HepG2 (cell line): ENCODE results near the gene GKN1. TPM values are rescaled to one million over a fixed set of nuclear protein-coding genes. Genes with fewer than 3 reads are reported as not detected.

ENCODE experiments used
- ATAC-seq: fragments of 200-7000 bp; cut with Tn5 transposase; 3 replicates; pipeline ENCODE4 v1.9.1; 2020; ENCODE audit warnings: mild to moderate bottlenecking, moderate library complexity
- BruUV-seq: library from RNA; stranded (reverse); fragments of 400-500 nt; replicated peaks from 2 replicates; lab custom pipeline; 2021; lab: Mats Ljungman, UMichigan
- CTCF ChIA-PET: fragments of 300-600 bp; formaldehyde crosslinking; extraction: SDS; loops from one replicate; lab custom pipeline; 2021; ENCODE audit warnings: low total read pairs, inconsistent platforms, low intra/inter-chr PET ratio; lab: Yijun Ruan, JAX
- POLR2A ChIA-PET: fragments of 350-600 bp; sonication (Branson Sonifier 250); formaldehyde crosslinking; loops from one replicate; lab custom pipeline; 2020; ENCODE audit warnings: antibody characterized with exemption, inconsistent platforms; lab: Yijun Ruan, JAX
- DNase-seq: peaks from one replicate; pipeline ENCODE4 v3.0.0-alpha.2; 2015; ENCODE audit warnings: low spot score
- FAIRE-seq: peaks from 3 replicates; lab custom pipeline; 2011; peaks lifted over from hg19 to GRCh38; lab: Jason Lieb, UNC
- H2AFZ ChIP-seq: one replicate; pipeline ENCODE4 v1.6.1; 2011; ENCODE audit warnings: low read length, inconsistent platforms
- H3K27ac ChIP-seq: fragments of 300-600 bp; 3 replicates; pipeline ENCODE4 v1.8.0; 2011; ENCODE audit warnings: mixed run types, mild to moderate bottlenecking, mixed read lengths, low read length, inconsistent platforms; ENCODE audit not compliant: insufficient read depth; ENCODE audit errors: extremely low read length
- H3K27me3 ChIP-seq, 2 experiments: fragments of 200-600 bp in 1 of 2; 2 replicates in 1 of 2; 3 replicates in 1 of 2; pipeline versions ENCODE4 v1.6.0 to v1.8.0; 2011; ENCODE audit warnings: low read length in 2 of 2, mild to moderate bottlenecking in 2 of 2, moderate library complexity in 2 of 2, inconsistent platforms in 1 of 2; ENCODE audit not compliant: insufficient read depth in 2 of 2, control insufficient read depth in 1 of 2
- H3K36me3 ChIP-seq, 2 experiments: fragments of 200-600 bp in 1 of 2; replicated peaks in 1 of 2; 2 replicates in 1 of 2; 3 replicates in 1 of 2; pipeline versions ENCODE4 v1.5.1 to v1.8.0; 2011; ENCODE audit warnings: low read length in 2 of 2, inconsistent platforms in 1 of 2; ENCODE audit not compliant: insufficient read depth in 2 of 2, control insufficient read depth in 1 of 2
- H3K4me1 ChIP-seq: 2 replicates; pipeline ENCODE4 v1.5.1; 2012; ENCODE audit warnings: low read length, inconsistent platforms; ENCODE audit not compliant: insufficient read depth
- H3K4me2 ChIP-seq: 2 replicates; pipeline ENCODE4 v1.6.0; 2011; ENCODE audit warnings: low read depth, low read length, inconsistent platforms
- H3K4me3 ChIP-seq, 3 experiments: fragments of 200-600 bp in 1 of 3; sonication (generic), shearing (Covaris generic) in 1 of 3; replicated peaks in 1 of 3; 2 replicates each; pipeline ENCODE4 v1.5.1; 2011 to 2016; ENCODE audit warnings: low read length in 3 of 3, inconsistent platforms in 2 of 3, low read depth in 2 of 3, mild to moderate bottlenecking in 2 of 3, control low read depth in 1 of 3, mixed read lengths in 1 of 3; ENCODE audit not compliant: insufficient read depth in 1 of 3
- H3K79me2 ChIP-seq: one replicate; pipeline ENCODE4 v1.6.1; 2011; ENCODE audit warnings: low read length, inconsistent platforms; ENCODE audit not compliant: insufficient read depth
- H3K9ac ChIP-seq: 2 replicates; pipeline ENCODE4 v1.6.0; 2011; ENCODE audit warnings: mild to moderate bottlenecking, low read depth, low read length, inconsistent platforms; ENCODE audit not compliant: insufficient read depth
- H3K9me3 ChIP-seq: 2 replicates; pipeline ENCODE4 v1.5.1; 2012; ENCODE audit warnings: mild to moderate bottlenecking, low read length
- H4K20me1 ChIP-seq: 2 replicates; pipeline ENCODE4 v1.6.0; 2011; ENCODE audit warnings: inconsistent platforms, mild to moderate bottlenecking, low read length, moderate library complexity; ENCODE audit not compliant: insufficient read depth
- ATF1 ChIP-seq: IDR thresholded peaks from 2 replicates; pipeline ENCODE4 v1.6.1; 2016; ENCODE audit warnings: mild to moderate bottlenecking, control low read depth
- KAT2B ChIP-seq: fragments of 150-350 bp; IDR thresholded peaks from 2 replicates; pipeline ENCODE4 v1.6.1; 2014; ENCODE audit warnings: low read depth, low read length, borderline replicate concordance
- MZF1 ChIP-seq: sonication (generic); formaldehyde crosslinking; IDR thresholded peaks from 2 replicates; pipeline ENCODE4 v1.8.1; 2023; ENCODE audit warnings: mild to moderate bottlenecking, missing genetic modification reagents, borderline replicate concordance
- NFKBIZ ChIP-seq: IDR thresholded peaks from 2 replicates; pipeline ENCODE4 v1.6.1; 2018; ENCODE audit warnings: missing genetic modification reagents, missing compliant biosample characterization
- RBM39 ChIP-seq: fragments of 200-400 bp; formaldehyde crosslinking; IDR thresholded peaks from one replicate; pipeline ENCODE4 v1.6.1; 2018; ENCODE audit warnings: antibody characterized with exemption, mild to moderate bottlenecking, low read depth, low read length; ENCODE audit not compliant: poor library complexity, severe bottlenecking
- STAT5B ChIP-seq: sonication (generic); formaldehyde crosslinking; IDR thresholded peaks from 2 replicates; pipeline ENCODE4 v1.4.0; 2020; ENCODE audit warnings: missing genetic modification reagents
- TBX3 ChIP-seq: fragments of 450-650 bp; IDR thresholded peaks from 2 replicates; pipeline ENCODE4 v1.6.1; 2017; ENCODE audit warnings: antibody characterized with exemption, mild to moderate bottlenecking, inconsistent platforms, borderline replicate concordance
- TMF1 ChIP-seq: sonication (generic); formaldehyde crosslinking; IDR thresholded peaks from 2 replicates; pipeline ENCODE4 v1.8.1; 2022; ENCODE audit warnings: low read depth, missing genetic modification reagents
- ZNF160 ChIP-seq: sonication (generic); formaldehyde crosslinking; IDR thresholded peaks from 2 replicates; pipeline ENCODE4 v1.8.0; 2022; ENCODE audit warnings: mild to moderate bottlenecking, inconsistent platforms, missing genetic modification reagents
- ZNF678 ChIP-seq: sonication (generic); formaldehyde crosslinking; IDR thresholded peaks from 2 replicates; pipeline ENCODE4 v1.4.0; 2020; ENCODE audit warnings: mild to moderate bottlenecking, missing genetic modification reagents
- WGBS: methylation state at CpG from one replicate; pipeline ENCODE4 v1.1.6; 2017; ENCODE audit warnings: low lambda C conversion rate; 5-methylcytosine and 5-hydroxymethylcytosine counted together
- in situ Hi-C: cut with HindIII; loops from 2 replicates; pipeline ENCODE4 v1.10.0; 2017; ENCODE audit warnings: low pct_unique_long_range_greater_than_20kb; ENCODE audit not compliant: extremely low pct_ligation_motif_present
- intact Hi-C: fragments of 100-400 bp; cut with micrococcal nuclease; formaldehyde crosslinking; loops from one replicate; pipeline ENCODE4 v1.10.0; 2022; ENCODE audit not compliant: unreplicated experiment
- polyA plus RNA-seq, 8 experiments: library from polyadenylated mRNA; depleted of rRNA in 3 of 8; stranded (reverse) in 7 of 8; unstranded in 1 of 8; fragments of >200 nt; fragmentation: Illumina TruSeq in 4 of 8; extraction: Trizol in 4 of 8; gene quantifications; 2 replicates each; pipeline versions ENCODE4 v1.2.1 to v1.2.3, GENCODE V29; 2011 to 2016; ENCODE audit warnings: low read depth in 4 of 8, missing spikeins in 1 of 8, mixed read lengths in 1 of 8; ENCODE audit not compliant: insufficient read depth in 1 of 8
- total RNA-seq, 5 experiments: library from RNA; depleted of rRNA; stranded (reverse); fragments of >200 nt; fragmentation: Illumina TruSeq; extraction: Trizol; gene quantifications; 2 replicates each; pipeline ENCODE4 v1.2.3, GENCODE V29; 2016; ENCODE audit warnings: low read depth in 1 of 5
- TF ChIP-seq, protein P1 (sequence below): sonication (generic); formaldehyde crosslinking; IDR thresholded peaks from 2 replicates; pipeline ENCODE4 v1.4.0; 2020; ENCODE audit warnings: mild to moderate bottlenecking, missing genetic modification reagents, borderline replicate concordance
- TF ChIP-seq, protein P2 (sequence below): sonication (generic); formaldehyde crosslinking; IDR thresholded peaks from 2 replicates; pipeline ENCODE4 v1.9.0; 2021; ENCODE audit warnings: mild to moderate bottlenecking, missing genetic modification reagents

The GKN1 gene
- total and polyA plus RNA-seq, 2 of the 13 experiments (the other 11 are each of a cell fraction or from before 2014, with no cell fraction given): not detected

DNA sequence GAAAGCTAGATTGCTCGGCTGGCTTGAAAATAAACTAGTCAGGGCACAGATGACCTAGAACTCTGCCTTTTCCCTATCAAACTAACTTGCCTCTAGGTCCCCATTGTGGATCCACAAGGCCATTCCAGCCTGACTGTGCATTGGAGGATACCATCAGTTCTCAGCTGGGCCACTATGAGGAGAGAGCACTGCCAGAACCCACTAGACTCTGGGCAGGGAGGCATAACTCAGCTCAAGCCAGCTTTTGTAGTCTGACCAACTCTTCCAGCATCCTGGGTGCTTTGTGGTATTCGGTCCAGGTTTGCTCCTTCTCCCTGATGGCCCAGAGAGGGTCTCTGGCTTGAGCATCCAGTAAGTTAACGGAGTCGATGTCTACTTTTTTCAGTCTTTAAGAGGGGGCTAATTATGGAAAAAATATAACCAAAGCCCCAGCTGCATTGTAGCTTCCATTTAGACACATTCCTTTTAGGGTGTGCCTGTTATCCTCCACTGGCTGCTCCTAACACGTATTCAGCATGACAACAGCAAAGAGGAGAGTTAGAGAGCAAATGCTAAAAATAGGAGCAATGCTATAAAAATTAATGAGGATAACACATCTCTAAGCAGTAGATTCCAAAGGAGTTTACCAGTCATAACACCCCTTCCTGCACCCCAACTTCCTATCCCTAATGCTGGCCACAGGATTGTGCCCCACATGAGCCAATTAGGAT is 36.9 kb upstream of the GKN1 start (continued):
- no peak for TF ChIP-seq STAT5B (CRISPR knock-in tag)
- TF ChIP-seq, protein P1, sequence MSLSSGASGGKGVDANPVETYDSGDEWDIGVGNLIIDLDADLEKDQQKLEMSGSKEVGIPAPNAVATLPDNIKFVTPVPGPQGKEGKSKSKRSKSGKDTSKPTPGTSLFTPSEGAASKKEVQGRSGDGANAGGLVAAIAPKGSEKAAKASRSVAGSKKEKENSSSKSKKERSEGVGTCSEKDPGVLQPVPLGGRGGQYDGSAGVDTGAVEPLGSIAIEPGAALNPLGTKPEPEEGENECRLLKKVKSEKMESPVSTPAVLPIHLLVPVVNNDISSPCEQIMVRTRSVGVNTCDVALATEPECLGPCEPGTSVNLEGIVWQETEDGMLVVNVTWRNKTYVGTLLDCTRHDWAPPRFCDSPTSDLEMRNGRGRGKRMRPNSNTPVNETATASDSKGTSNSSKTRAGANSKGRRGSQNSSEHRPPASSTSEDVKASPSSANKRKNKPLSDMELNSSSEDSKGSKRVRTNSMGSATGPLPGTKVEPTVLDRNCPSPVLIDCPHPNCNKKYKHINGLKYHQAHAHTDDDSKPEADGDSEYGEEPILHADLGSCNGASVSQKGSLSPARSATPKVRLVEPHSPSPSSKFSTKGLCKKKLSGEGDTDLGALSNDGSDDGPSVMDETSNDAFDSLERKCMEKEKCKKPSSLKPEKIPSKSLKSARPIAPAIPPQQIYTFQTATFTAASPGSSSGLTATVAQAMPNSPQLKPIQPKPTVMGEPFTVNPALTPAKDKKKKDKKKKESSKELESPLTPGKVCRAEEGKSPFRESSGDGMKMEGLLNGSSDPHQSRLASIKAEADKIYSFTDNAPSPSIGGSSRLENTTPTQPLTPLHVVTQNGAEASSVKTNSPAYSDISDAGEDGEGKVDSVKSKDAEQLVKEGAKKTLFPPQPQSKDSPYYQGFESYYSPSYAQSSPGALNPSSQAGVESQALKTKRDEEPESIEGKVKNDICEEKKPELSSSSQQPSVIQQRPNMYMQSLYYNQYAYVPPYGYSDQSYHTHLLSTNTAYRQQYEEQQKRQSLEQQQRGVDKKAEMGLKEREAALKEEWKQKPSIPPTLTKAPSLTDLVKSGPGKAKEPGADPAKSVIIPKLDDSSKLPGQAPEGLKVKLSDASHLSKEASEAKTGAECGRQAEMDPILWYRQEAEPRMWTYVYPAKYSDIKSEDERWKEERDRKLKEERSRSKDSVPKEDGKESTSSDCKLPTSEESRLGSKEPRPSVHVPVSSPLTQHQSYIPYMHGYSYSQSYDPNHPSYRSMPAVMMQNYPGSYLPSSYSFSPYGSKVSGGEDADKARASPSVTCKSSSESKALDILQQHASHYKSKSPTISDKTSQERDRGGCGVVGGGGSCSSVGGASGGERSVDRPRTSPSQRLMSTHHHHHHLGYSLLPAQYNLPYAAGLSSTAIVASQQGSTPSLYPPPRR (CRISPR knock-in tag): no peak
- no peak for TF ChIP-seq ZNF678
- TF ChIP-seq NFKBIZ (CRISPR knock-in tag): no peak
- no peak for TF ChIP-seq TMF1

DNA sequence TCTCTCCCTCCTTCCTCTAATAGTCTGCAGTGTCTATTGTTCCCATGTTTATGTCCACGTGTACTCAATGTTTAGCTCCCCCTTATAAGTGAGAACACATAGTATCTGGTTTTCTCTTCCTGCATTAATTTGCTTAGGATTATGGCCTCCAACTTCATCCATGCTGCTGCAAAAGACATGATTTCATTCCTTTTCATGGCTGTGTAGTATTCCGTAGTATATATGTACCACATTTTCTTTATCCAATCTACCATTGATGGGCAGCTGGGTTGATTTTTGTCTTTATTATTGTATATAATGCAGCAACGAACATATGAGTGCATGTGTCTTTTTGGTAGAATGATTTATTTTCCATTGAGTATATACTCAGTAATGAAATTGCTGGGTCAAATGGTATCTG is 35.5 kb upstream of the GKN1 start:
- BruUV-seq: no TSS peak
- FAIRE-seq (no peak), DNase-seq (no peak), ATAC-seq (no peak)
- CTCF ChIA-PET: no interaction called here
- H3K9ac ChIP-seq: no peak overlapping the region
- no peak overlapping the region for H3K4me2 ChIP-seq
- WGBS: 27% methylated on average over 3 of the region's 3 CpGs
- no peaks in the 10 kb centered on the region for H4K20me1 ChIP-seq
- no peak overlapping the region for H3K27ac ChIP-seq
- 0 out of 2 replicates have a peak, but pooled peaks cover 4% of the 10 kb centered on the region for H3K9me3 ChIP-seq
- POLR2A ChIA-PET: no interaction called here
- H3K79me2 ChIP-seq: no peaks in the 10 kb centered on the region
- no peaks in the 10 kb centered on the region for H3K36me3 ChIP-seq
- in situ Hi-C loops (no loop called here), intact Hi-C loops (no loop called here)
- peaks cover 0 to 24% of the 10 kb centered on the region in 2 experiments; a peak in 2 of 5 replicates for H3K27me3 ChIP-seq
- peaks cover 8% of the 10 kb centered on the region for H3K4me1 ChIP-seq
- no peak overlapping the region for H2AFZ ChIP-seq
- H3K4me3 ChIP-seq: no peak overlapping the region
- TF ChIP-seq ATF1 (no peak), RBM39 (no peak), ZNF160 (CRISPR knock-in tag) (no peak), MZF1 (CRISPR knock-in tag) (no peak), TBX3 (no peak), KAT2B (no peak)
- TF ChIP-seq, protein P2, sequence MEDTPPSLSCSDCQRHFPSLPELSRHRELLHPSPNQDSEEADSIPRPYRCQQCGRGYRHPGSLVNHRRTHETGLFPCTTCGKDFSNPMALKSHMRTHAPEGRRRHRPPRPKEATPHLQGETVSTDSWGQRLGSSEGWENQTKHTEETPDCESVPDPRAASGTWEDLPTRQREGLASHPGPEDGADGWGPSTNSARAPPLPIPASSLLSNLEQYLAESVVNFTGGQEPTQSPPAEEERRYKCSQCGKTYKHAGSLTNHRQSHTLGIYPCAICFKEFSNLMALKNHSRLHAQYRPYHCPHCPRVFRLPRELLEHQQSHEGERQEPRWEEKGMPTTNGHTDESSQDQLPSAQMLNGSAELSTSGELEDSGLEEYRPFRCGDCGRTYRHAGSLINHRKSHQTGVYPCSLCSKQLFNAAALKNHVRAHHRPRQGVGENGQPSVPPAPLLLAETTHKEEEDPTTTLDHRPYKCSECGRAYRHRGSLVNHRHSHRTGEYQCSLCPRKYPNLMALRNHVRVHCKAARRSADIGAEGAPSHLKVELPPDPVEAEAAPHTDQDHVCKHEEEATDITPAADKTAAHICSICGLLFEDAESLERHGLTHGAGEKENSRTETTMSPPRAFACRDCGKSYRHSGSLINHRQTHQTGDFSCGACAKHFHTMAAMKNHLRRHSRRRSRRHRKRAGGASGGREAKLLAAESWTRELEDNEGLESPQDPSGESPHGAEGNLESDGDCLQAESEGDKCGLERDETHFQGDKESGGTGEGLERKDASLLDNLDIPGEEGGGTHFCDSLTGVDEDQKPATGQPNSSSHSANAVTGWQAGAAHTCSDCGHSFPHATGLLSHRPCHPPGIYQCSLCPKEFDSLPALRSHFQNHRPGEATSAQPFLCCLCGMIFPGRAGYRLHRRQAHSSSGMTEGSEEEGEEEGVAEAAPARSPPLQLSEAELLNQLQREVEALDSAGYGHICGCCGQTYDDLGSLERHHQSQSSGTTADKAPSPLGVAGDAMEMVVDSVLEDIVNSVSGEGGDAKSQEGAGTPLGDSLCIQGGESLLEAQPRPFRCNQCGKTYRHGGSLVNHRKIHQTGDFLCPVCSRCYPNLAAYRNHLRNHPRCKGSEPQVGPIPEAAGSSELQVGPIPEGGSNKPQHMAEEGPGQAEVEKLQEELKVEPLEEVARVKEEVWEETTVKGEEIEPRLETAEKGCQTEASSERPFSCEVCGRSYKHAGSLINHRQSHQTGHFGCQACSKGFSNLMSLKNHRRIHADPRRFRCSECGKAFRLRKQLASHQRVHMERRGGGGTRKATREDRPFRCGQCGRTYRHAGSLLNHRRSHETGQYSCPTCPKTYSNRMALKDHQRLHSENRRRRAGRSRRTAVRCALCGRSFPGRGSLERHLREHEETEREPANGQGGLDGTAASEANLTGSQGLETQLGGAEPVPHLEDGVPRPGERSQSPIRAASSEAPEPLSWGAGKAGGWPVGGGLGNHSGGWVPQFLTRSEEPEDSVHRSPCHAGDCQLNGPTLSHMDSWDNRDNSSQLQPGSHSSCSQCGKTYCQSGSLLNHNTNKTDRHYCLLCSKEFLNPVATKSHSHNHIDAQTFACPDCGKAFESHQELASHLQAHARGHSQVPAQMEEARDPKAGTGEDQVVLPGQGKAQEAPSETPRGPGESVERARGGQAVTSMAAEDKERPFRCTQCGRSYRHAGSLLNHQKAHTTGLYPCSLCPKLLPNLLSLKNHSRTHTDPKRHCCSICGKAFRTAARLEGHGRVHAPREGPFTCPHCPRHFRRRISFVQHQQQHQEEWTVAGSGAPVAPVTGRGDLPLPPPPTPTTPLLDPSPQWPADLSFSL: no peak
